Measurements from ENCODE around the gene RYR2.

DNA sequence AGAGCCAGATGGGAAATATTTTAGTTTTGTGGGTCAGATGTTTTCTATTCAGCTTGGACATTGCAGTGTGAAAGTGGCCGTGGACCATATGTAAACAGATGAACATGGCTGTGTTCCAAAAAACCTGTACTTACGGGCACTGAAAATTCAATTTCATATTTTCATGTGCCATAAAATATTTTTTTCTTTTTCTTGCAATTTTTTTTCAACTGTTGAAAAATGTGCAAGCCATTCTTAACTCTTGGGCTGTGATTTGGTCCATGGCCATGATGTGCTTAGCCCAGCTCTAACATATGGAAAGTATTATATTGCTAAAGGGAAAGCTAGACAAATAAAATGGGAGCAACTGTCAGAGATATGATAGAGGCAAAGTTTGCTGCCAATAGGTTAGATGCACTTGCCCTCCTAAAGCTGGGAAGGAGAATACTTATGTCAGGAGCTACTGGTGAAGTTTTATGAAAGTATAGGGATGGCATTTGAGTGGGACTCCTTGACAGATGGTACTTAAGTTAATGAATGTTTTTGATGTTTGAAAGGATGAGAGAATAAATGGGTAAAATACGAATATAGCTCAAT lies 240.3 kb downstream of the RYR2 start:
- TF ChIP-seq SP1 (IDR thresholded peaks at IDR 0.05; ENCODE audit: low read depth, low read length) (no peak), EZH2 (IDR thresholded peaks at IDR 0.05; ENCODE audit: low read depth, low read length, severe bottlenecking) (no peak), TCF12 (IDR thresholded peaks at IDR 0.05; ENCODE audit: low read depth, low read length) (no peak), RFX5 (IDR thresholded peaks at IDR 0.05; ENCODE audit: borderline replicate concordance, low read depth, low read length) (no peak), ZNF274 (IDR thresholded peaks at IDR 0.05; ENCODE audit: borderline replicate concordance, extremely low read depth, low read length) (no peak)
- TF ChIP-seq, protein P1, sequence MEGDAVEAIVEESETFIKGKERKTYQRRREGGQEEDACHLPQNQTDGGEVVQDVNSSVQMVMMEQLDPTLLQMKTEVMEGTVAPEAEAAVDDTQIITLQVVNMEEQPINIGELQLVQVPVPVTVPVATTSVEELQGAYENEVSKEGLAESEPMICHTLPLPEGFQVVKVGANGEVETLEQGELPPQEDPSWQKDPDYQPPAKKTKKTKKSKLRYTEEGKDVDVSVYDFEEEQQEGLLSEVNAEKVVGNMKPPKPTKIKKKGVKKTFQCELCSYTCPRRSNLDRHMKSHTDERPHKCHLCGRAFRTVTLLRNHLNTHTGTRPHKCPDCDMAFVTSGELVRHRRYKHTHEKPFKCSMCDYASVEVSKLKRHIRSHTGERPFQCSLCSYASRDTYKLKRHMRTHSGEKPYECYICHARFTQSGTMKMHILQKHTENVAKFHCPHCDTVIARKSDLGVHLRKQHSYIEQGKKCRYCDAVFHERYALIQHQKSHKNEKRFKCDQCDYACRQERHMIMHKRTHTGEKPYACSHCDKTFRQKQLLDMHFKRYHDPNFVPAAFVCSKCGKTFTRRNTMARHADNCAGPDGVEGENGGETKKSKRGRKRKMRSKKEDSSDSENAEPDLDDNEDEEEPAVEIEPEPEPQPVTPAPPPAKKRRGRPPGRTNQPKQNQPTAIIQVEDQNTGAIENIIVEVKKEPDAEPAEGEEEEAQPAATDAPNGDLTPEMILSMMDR (IDR thresholded peaks at IDR 0.05; ENCODE audit: control extremely low read depth in 1 of 3, insufficient read depth in 1 of 3, low read depth in 1 of 3, low read length in 3 of 3), result no peak
